GM19035 (cell line): ENCODE measurements around the gene MRPS26.
"Not testable (repeated sequence)": the region's sequence is repeated elsewhere in the genome, so short reads cannot be mapped to it uniquely, and the experiment has no call there.

Source experiments
- ATAC-seq: cut with Tn5 transposase; IDR thresholded peaks from one replicate; pipeline ENCODE4 v1.9.1; 2021; ENCODE audit not compliant: unreplicated experiment

Gene MRPS26

GRCh38 chr20:3041854-3042409 lies 3.9 kb upstream of the MRPS26 start:
- no peak for ATAC-seq

- ATAC-seq: no peak
Measured at GRCh38 chr20:3042625-3043024, 3.2 kb upstream of the MRPS26 start.

- no peak for ATAC-seq
Measured at GRCh38 chr20:3043322-3043721, 2.5 kb upstream of the MRPS26 start, which contains the start of gene GNRH2. TSS of gene GNRH2 (plus strand) at chr20:3043622. CDS start at chr20:3044415, 793 bp downstream.

- no peak for ATAC-seq
Measured at GRCh38 chr20:3044336-3044965, 1.4 kb upstream of the MRPS26 start.

GRCh38 chr20:3045042-3045815 lies 623 bp upstream of the MRPS26 start:
- ATAC-seq: peak; percentile 49

GRCh38 chr20:3046677-3047462 lies 1.0 kb downstream of the MRPS26 start:
- no peak for ATAC-seq

- ATAC-seq: no peak
Measured at GRCh38 chr20:3047486-3048419, 1.9 kb downstream of the MRPS26 start.

GRCh38 chr20:3051385-3052019 lies 5.7 kb downstream of the MRPS26 start:
- no peak for ATAC-seq

- no peak for ATAC-seq
Measured at GRCh38 chr20:3059489-3059888, 13.6 kb downstream of the MRPS26 start.

GRCh38 chr20:3064119-3064518 lies 18.3 kb downstream of the MRPS26 start:
- not testable (repeated sequence) for ATAC-seq

GRCh38 chr20:3067139-3068014 lies 21.5 kb downstream of the MRPS26 start:
- no peak for ATAC-seq

- ATAC-seq: no peak
Measured at GRCh38 chr20:3068075-3068474, 22.2 kb downstream of the MRPS26 start.

GRCh38 chr20:3068986-3069900 lies 23.4 kb downstream of the MRPS26 start:
- no peak for ATAC-seq

GRCh38 chr20:3070725-3071124 lies 24.9 kb downstream of the MRPS26 start:
- no peak for ATAC-seq

- no peak for ATAC-seq
Measured at GRCh38 chr20:3071266-3071609, 25.4 kb downstream of the MRPS26 start.

GRCh38 chr20:3071610-3072529 lies 26.0 kb downstream of the MRPS26 start, which contains the start of gene OXT:
TSS of gene OXT (plus strand) at chr20:3071620. CDS start at chr20:3071656, 36 bp downstream.
- no peak for ATAC-seq
